Transverse colon (tissue), 4 donors: Measurements from ENCODE around the gene RBP5. TPM values are rescaled to one million over a fixed set of nuclear protein-coding genes. Genes with fewer than 3 reads are reported as not detected.

ENCODE experiments used
- DNase-seq: peaks from one replicate; pipeline ENCODE4 v3.0.0-alpha.2; 2019
- H3K27ac ChIP-seq, 4 donors: fragments of 200-600 bp; sonication (generic); 2 replicates each; pipeline ENCODE4 v1.5.1; 2016 to 2018; ENCODE audit warnings: inconsistent platforms in 4 of 4
- H3K27me3 ChIP-seq: fragments of 200-600 bp; sonication (generic); 2 replicates; pipeline ENCODE4 v1.5.1; 2017; ENCODE audit warnings: inconsistent platforms
- H3K36me3 ChIP-seq, 4 donors: fragments of 200-600 bp; sonication (generic); 2 replicates each; pipeline ENCODE4 v1.5.1; 2017 to 2019; ENCODE audit warnings: inconsistent platforms in 4 of 4
- H3K4me1 ChIP-seq, 4 donors: fragments of 200-600 bp; sonication (generic); 2 replicates each; pipeline ENCODE4 v1.5.1; 2017 to 2020; ENCODE audit warnings: inconsistent platforms in 4 of 4
- H3K4me3 ChIP-seq, 4 donors: fragments of 200-600 bp; sonication (generic); 1 replicate in 1 of 4; 2 replicates in 3 of 4; pipeline versions ENCODE4 v1.5.1 to v1.6.1; 2017 to 2019; ENCODE audit warnings: inconsistent platforms in 4 of 4
- H3K9me3 ChIP-seq, 2 donors: fragments of 200-600 bp; sonication (generic); 2 replicates each; pipeline ENCODE4 v1.5.1; 2017 to 2019; ENCODE audit warnings: inconsistent platforms in 2 of 2
- CTCF ChIP-seq, 5 experiments: fragments of 200-600 bp in 3 of 5; fragments of 450-650 bp in 2 of 5; sonication (generic) in 3 of 5; IDR thresholded peaks; 1 replicate in 2 of 5; 2 replicates in 3 of 5; pipeline ENCODE4 v1.5.1; 2016 to 2017; ENCODE audit warnings: antibody characterized with exemption in 5 of 5, inconsistent platforms in 3 of 5, mild to moderate bottlenecking in 2 of 5, moderate library complexity in 1 of 5
- EP300 ChIP-seq: sonication (generic); formaldehyde crosslinking; IDR thresholded peaks from one replicate; pipeline ENCODE4 v1.6.1; 2017; ENCODE audit warnings: antibody characterized with exemption, low read depth
- POLR2A ChIP-seq: fragments of 450-650 bp; IDR thresholded peaks from one replicate; pipeline ENCODE4 v1.6.1; 2016; ENCODE audit warnings: antibody characterized with exemption, mild to moderate bottlenecking, moderate library complexity
- POLR2AphosphoS5 ChIP-seq, 3 donors: sonication (generic); formaldehyde crosslinking; IDR thresholded peaks; one replicate each; pipeline ENCODE4 v1.6.1; 2016; ENCODE audit warnings: antibody characterized with exemption in 3 of 3
- WGBS, 2 donors: methylation state at CpG; one replicate each; pipeline ENCODE4 v1.1.5; 2018; ENCODE audit warnings: low coverage in 1 of 2; 5-methylcytosine and 5-hydroxymethylcytosine counted together
- in situ Hi-C, 4 donors: fragments of 200-750 bp; cut with MboI; loops; one replicate each; pipeline versions ENCODE4 v1.15.0 to v1.15.1; 2017; ENCODE audit warnings: low sequenced_read_pairs in 3 of 4, low pct_ligation_motif_present in 1 of 4, low pct_unique_long_range_greater_than_20kb in 1 of 4
- intact Hi-C: fragments of 100-400 bp; cut with DNase I; formaldehyde crosslinking; loops from one replicate; pipeline ENCODE4 v1.15.1; 2023; ENCODE audit warnings: low total_unique reads
- total RNA-seq, 4 donors: library from RNA; depleted of rRNA; stranded (reverse); fragments of >200 nt; gene quantifications; one replicate each; pipeline ENCODE4 v1.1.0, GENCODE V29; 2016

The RBP5 gene
- total RNA-seq, 4 donors from 2014 or later = 0.55 to 3.0 TPM; not detected in 2

DNA sequence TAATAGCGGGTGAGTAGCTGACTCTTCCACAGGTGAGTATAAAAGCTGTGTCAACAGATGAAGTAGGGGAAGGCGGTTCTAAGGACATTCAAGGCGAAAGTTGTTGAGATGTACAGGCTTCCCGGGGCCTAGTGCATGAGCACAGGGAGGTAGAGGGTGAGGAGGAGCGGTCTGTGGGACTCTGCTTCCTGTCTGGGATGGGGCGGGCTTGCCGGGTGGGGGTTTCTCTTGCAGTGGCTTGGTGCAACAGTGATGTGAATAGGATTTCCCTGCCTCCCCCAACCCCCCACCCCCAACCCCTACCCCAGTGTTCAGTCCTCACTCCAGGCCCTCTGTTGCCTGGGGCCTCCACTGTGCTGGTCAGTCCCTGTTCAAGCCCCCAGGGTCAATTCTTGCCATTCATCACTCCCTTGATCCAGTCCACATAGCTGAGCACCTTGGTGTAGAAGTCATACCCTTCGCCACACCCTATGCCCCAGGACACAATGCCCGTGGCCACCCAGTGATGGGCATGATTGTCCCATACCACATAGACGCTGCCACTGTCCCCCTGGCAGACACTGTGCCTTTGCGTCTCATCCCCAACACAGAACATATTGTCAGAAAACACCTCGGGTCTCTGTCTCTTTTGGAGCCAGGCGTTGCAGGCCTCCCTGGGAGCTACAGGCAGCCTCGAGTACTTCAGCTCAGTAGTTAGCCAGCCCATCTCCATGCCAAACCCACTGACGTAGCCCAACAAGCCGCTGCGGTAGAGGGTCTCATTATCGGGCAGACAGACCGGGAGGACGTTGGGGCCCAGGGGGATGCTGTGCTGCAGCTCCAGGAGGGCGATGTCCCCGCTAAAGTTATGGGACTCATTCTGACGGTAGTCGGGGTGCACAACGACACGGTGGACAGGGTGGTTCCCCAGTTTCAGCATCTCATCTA lies 32.4 kb downstream of the RBP5 start:
- TF ChIP-seq POLR2AphosphoS5 (IDR thresholded peaks at IDR 0.05) = no peak
- no peak for TF ChIP-seq CTCF (IDR thresholded peaks at IDR 0.05)
- no peak for TF ChIP-seq EP300
- TF ChIP-seq POLR2A = no peak
- Histone ChIP-seq H3K36me3 (no peaks in the 10 kb centered on the region), H3K27me3 (no peaks in the 10 kb centered on the region), H3K4me1 (peaks cover 0 to 21% (median 5%) of the 10 kb centered on the region in 4 donors), H3K27ac (no peak overlapping the region), H3K4me3 (no peak overlapping the region), H3K9me3 (no peaks in the 10 kb centered on the region)
- in situ Hi-C loops (no loop called here), intact Hi-C loops (no loop called here)
- 81 to 100% methylated on average over 1 to 26 of the region's 26 CpGs for WGBS, 2 donors
- no peak for DNase-seq

- Histone ChIP-seq H3K4me3 (no peak overlapping the region), H3K27ac (no peak overlapping the region), H3K27me3 (no peaks in the 10 kb centered on the region), H3K4me1 (peaks cover 4 to 38% (median 5%) of the 10 kb centered on the region in 4 donors), H3K36me3 (no peaks in the 10 kb centered on the region), H3K9me3 (no peaks in the 10 kb centered on the region)
- no peak for DNase-seq
- WGBS, 2 donors = 48% methylated on average over 8 to 10 of the region's 10 CpGs
- intact Hi-C loops = loop anchor here (2.0 kb wide), 1 partner anchor 33 kb away; the partner anchor contains the start of gene C1S
- in situ Hi-C loops = no loop called here
- no peak for TF ChIP-seq EP300
- no peak for TF ChIP-seq CTCF (IDR thresholded peaks at IDR 0.05)
- TF ChIP-seq POLR2A = peak; percentile 23
- peak in 1 of 3 donors; percentile 34 for TF ChIP-seq POLR2AphosphoS5 (IDR thresholded peaks at IDR 0.05)
Observed at GRCh38 chr12:7093892-7094291, 34.8 kb downstream of the RBP5 start.

DNA sequence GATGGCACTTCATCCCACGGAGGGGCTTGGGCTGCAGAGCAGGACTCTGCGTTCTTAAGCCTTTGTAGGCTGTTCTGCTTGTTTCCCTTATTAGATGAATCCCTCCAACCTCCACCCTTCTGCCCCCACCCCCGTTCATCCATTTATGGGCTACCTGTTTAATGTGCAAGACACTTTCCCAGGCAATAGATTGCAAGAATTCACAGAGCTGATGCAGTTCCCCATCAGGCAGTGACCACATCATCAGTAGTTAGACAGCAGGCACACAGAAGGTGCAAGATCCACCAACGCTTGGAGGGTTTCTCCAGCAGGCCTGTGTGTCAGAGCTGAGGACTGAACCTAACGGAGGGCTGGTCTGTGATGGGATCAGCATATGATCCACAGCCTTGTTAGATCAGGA lies 35.2 kb downstream of the RBP5 start:
- Histone ChIP-seq H3K36me3 (no peaks in the 10 kb centered on the region), H3K9me3 (no peaks in the 10 kb centered on the region), H3K27ac (no peak overlapping the region), H3K4me1 (peaks cover 4 to 38% (median 5%) of the 10 kb centered on the region in 4 donors), H3K4me3 (no peak overlapping the region), H3K27me3 (no peaks in the 10 kb centered on the region)
- intact Hi-C loops (loop anchor here (2.0 kb wide), 1 partner anchor 33 kb away; the partner anchor contains the start of gene C1S), in situ Hi-C loops (no loop called here)
- no peak for DNase-seq
- 34 to 49% methylated on average over 3 to 5 of the region's 5 CpGs for WGBS, 2 donors
- TF ChIP-seq POLR2A (no peak), EP300 (no peak), POLR2AphosphoS5 (IDR thresholded peaks at IDR 0.05) (no peak), CTCF (IDR thresholded peaks at IDR 0.05) (no peak)

GRCh38 chr12:7092986-7093460 lies 35.7 kb downstream of the RBP5 start:
- H3K4me3 ChIP-seq = no peak overlapping the region
- no peak for DNase-seq
- H3K27me3 ChIP-seq = no peaks in the 10 kb centered on the region
- peak overlapping the region; percentile 69 to 84 (median 75) for H3K27ac ChIP-seq
- in situ Hi-C loops = no loop called here
- no peaks in the 10 kb centered on the region for H3K9me3 ChIP-seq
- H3K4me1 ChIP-seq = peaks cover 4 to 38% (median 5%) of the 10 kb centered on the region in 4 donors
- intact Hi-C loops = loop anchor here (2.0 kb wide), 1 partner anchor 32 kb away; the partner anchor contains the start of gene C1S
- WGBS, 2 donors = 72% methylated on average over 8 of the region's 8 CpGs; no CpG with 5 or more reads in 1 of the 2 donors
- TF ChIP-seq POLR2AphosphoS5 (IDR thresholded peaks at IDR 0.05) = no peak
- TF ChIP-seq EP300 = no peak
- H3K36me3 ChIP-seq = no peaks in the 10 kb centered on the region
